UCSD-AML1 (cell line): ENCODE results near the gene IGSF3.

Experiments used
- DNase-seq: peaks from one replicate; lab custom pipeline; 2025; ENCODE audit not compliant: unreplicated experiment; lab: John Stamatoyannopoulos, UW

IGSF3 gene

GRCh38 chr1:116667575-116668105 lies at the start of gene IGSF3:
Gene IGSF3 (minus strand): TSS chr1:116667733. CDS start chr1:116666326, 1,407 bp downstream.
- peak; percentile 24 for DNase-seq

- DNase-seq, result no peak
Measured at GRCh38 chr1:116717318-116717717, 49.8 kb upstream of the IGSF3 start.

- DNase-seq, result no peak
Measured at GRCh38 chr1:116716391-116716790, 48.9 kb upstream of the IGSF3 start.

- DNase-seq, result no peak
Measured at GRCh38 chr1:116713474-116713873, 45.9 kb upstream of the IGSF3 start.

- no peak for DNase-seq
Measured at GRCh38 chr1:116712510-116712909, 45.0 kb upstream of the IGSF3 start.

- DNase-seq, result no peak
Measured at GRCh38 chr1:116711263-116711840, 43.8 kb upstream of the IGSF3 start.

- no peak for DNase-seq
Measured at GRCh38 chr1:116710420-116711262, 43.1 kb upstream of the IGSF3 start.

GRCh38 chr1:116709666-116710167 lies 42.2 kb upstream of the IGSF3 start:
- no peak for DNase-seq

- no peak for DNase-seq
Measured at GRCh38 chr1:116708255-116708900, 40.8 kb upstream of the IGSF3 start.

- no peak for DNase-seq
Measured at GRCh38 chr1:116706841-116707240, 39.3 kb upstream of the IGSF3 start.

GRCh38 chr1:116706123-116706522 lies 38.6 kb upstream of the IGSF3 start:
- DNase-seq, result no peak

- DNase-seq, result no peak
Measured at GRCh38 chr1:116704278-116704677, 36.7 kb upstream of the IGSF3 start.

GRCh38 chr1:116699605-116700004 lies 32.1 kb upstream of the IGSF3 start:
- no peak for DNase-seq

GRCh38 chr1:116698244-116698595 lies 30.7 kb upstream of the IGSF3 start:
- no peak for DNase-seq

GRCh38 chr1:116697548-116698243 lies 30.2 kb upstream of the IGSF3 start:
- no peak for DNase-seq

GRCh38 chr1:116694524-116694923 lies 27.0 kb upstream of the IGSF3 start:
- no peak for DNase-seq

- DNase-seq, result no peak
Measured at GRCh38 chr1:116693759-116694480, 26.4 kb upstream of the IGSF3 start.

- DNase-seq, result no peak
Measured at GRCh38 chr1:116692879-116693278, 25.3 kb upstream of the IGSF3 start.

GRCh38 chr1:116690849-116691406 lies 23.4 kb upstream of the IGSF3 start:
- DNase-seq, result no peak

- DNase-seq, result no peak
Measured at GRCh38 chr1:116690396-116690848, 22.9 kb upstream of the IGSF3 start.
